ENCODE data around the gene AKAP7. TPM values are rescaled to one million over a fixed set of nuclear protein-coding genes. Genes with fewer than 3 reads are reported as not detected.

The AKAP7 gene
- total RNA-seq, 1 experiment from 2014 or later = 3.1 TPM

DNA sequence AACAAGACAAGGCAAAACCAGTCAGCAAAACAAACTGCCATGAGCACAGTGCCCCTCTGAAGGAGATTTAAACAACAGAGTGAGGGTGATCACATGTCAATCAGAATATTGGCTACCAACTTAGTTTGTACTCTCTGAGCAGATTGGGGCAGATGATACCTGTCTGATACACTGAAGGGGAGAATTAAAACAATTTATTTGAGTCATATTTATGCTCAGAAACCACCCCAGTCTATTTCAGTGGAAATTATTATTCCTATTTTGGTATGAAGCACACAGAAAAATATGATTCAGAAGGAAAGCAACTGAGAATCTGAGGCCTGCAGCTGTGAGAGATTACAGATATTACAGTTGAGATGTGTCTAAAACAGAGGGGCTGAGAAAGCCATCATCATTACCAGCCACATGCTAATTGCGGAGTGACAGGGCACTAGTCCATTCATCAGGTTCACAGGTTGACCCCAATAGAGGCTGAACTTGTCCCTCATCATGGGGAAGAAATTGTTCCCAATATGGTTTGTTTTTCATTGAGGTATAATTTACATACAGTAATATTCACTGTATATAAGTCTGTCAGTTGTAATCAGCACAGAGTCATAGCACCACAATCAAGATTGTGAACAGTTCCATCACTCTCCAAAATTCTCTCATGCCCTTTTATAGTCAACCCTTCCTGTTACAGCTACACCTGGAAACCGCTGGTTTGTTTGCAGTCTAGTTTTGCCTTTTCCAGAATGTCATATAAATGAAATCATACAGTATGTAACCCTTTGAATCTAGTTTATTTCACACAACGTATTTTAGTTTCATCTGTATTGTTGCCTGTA, 134.5 kb downstream of the AKAP7 start:
- Histone ChIP-seq H3K27me3 (ENCODE audit: insufficient read depth, low read length) (no peaks in the 10 kb centered on the region), H3K9me2 (ENCODE audit: insufficient read depth) (no peaks in the 10 kb centered on the region), H3K4me3 (replicated peaks in 1 of 2; ENCODE audit: low read depth in 1 of 2, low read length in 2 of 2) (no peak overlapping the region), H3K4me1 (ENCODE audit: control insufficient read depth in 1 of 2, insufficient read depth in 2 of 2, low read length in 2 of 2) (no peaks in the 10 kb centered on the region), H3K4me2 (ENCODE audit: low read length) (no peak overlapping the region), H2AFZ (ENCODE audit: low read depth, low read length, poor library complexity, severe bottlenecking) (no peak overlapping the region), H3K79me2 (ENCODE audit: insufficient read depth, low read length) (no peaks in the 10 kb centered on the region), H3K9ac (ENCODE audit: low read length) (no peak overlapping the region), H3K9me3 (ENCODE audit: control insufficient read depth in 1 of 2, insufficient read depth in 1 of 2, low read depth in 1 of 2, low read length in 2 of 2) (no peaks in the 10 kb centered on the region), H4K20me1 (ENCODE audit: insufficient read depth) (no peaks in the 10 kb centered on the region), H3K27ac (ENCODE audit: low read depth, low read length) (no peak overlapping the region), H3K36me3 (ENCODE audit: control insufficient read depth in 1 of 2, insufficient read depth in 2 of 2, low read length in 2 of 2) (no peaks in the 10 kb centered on the region)
- POLR2A ChIA-PET = no interaction called here
- RAD21 ChIA-PET (ENCODE audit: low non-redundant PET in 1 of 2, low total read pairs in 2 of 2, uncharacterized antibody in 2 of 2, unreplicated experiment in 2 of 2) = no interaction called here
- TF ChIP-seq JUND (IDR thresholded peaks at IDR 0.05) = no peak
- no peak for TF ChIP-seq POLR2A (IDR thresholded peaks at IDR 0.05; ENCODE audit: borderline replicate concordance, extremely low read depth, insufficient read depth, insufficient read length)
- TF ChIP-seq FOSL1 (IDR thresholded peaks at IDR 0.05; ENCODE audit: low read depth) = no peak
- no peak for DNase-seq (ENCODE audit: low read depth, low spot score)
- BruUV-seq (replicated peaks) = no TSS peak
- no peak for ATAC-seq
- CTCF ChIA-PET = no interaction called here
- intact Hi-C loops (cut with micrococcal nuclease) = no loop called here

DNA sequence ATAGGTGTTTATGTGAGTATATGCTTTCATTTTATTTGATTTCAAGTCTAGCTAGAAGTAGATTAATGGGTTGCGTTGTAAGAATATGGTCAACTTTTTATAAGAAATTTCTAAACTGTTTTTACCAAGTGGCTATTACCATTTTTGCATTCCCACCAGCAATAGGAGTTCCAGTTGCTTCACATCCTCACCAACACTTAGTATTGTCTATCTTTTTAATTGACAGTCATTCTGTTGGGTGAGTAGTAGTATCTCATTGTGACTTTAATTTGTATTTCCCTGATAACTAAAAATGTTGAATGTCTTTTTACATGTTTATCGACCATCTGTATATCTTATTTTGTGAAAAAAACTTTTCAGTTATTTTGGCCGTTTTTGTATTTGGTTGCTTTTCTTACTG, 135.3 kb downstream of the AKAP7 start:
- RAD21 ChIA-PET (ENCODE audit: low non-redundant PET in 1 of 2, low total read pairs in 2 of 2, uncharacterized antibody in 2 of 2, unreplicated experiment in 2 of 2) = no interaction called here
- CTCF ChIA-PET = no interaction called here
- POLR2A ChIA-PET = no interaction called here
- TF ChIP-seq TCF7L2 (IDR thresholded peaks at IDR 0.05; ENCODE audit: borderline replicate concordance, extremely low read depth, insufficient read depth, insufficient read length) (no peak), SP1 (IDR thresholded peaks at IDR 0.05; ENCODE audit: low read depth) (no peak), SRF (IDR thresholded peaks at IDR 0.05; ENCODE audit: low read depth) (no peak), YY1 (IDR thresholded peaks at IDR 0.05; ENCODE audit: extremely low read depth, insufficient replicate concordance, low read depth, low read length) (no peak), POLR2A (IDR thresholded peaks at IDR 0.05; ENCODE audit: borderline replicate concordance, extremely low read depth, insufficient read depth, insufficient read length) (no peak), CEBPB (IDR thresholded peaks at IDR 0.05; ENCODE audit: low read depth) (no peak)
- TF ChIP-seq, protein P1, sequence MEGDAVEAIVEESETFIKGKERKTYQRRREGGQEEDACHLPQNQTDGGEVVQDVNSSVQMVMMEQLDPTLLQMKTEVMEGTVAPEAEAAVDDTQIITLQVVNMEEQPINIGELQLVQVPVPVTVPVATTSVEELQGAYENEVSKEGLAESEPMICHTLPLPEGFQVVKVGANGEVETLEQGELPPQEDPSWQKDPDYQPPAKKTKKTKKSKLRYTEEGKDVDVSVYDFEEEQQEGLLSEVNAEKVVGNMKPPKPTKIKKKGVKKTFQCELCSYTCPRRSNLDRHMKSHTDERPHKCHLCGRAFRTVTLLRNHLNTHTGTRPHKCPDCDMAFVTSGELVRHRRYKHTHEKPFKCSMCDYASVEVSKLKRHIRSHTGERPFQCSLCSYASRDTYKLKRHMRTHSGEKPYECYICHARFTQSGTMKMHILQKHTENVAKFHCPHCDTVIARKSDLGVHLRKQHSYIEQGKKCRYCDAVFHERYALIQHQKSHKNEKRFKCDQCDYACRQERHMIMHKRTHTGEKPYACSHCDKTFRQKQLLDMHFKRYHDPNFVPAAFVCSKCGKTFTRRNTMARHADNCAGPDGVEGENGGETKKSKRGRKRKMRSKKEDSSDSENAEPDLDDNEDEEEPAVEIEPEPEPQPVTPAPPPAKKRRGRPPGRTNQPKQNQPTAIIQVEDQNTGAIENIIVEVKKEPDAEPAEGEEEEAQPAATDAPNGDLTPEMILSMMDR (IDR thresholded peaks at IDR 0.05 in 2 of 3, conservative IDR thresholded peaks at IDR 0.05 in 1 of 3; ENCODE audit: borderline replicate concordance in 1 of 3, insufficient read depth in 1 of 3, low read depth in 2 of 3, low read length in 2 of 3) = no peak
- TF ChIP-seq, protein P2, sequence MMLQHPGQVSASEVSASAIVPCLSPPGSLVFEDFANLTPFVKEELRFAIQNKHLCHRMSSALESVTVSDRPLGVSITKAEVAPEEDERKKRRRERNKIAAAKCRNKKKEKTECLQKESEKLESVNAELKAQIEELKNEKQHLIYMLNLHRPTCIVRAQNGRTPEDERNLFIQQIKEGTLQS (IDR thresholded peaks at IDR 0.05) = no peak
- TF ChIP-seq, protein P3, sequence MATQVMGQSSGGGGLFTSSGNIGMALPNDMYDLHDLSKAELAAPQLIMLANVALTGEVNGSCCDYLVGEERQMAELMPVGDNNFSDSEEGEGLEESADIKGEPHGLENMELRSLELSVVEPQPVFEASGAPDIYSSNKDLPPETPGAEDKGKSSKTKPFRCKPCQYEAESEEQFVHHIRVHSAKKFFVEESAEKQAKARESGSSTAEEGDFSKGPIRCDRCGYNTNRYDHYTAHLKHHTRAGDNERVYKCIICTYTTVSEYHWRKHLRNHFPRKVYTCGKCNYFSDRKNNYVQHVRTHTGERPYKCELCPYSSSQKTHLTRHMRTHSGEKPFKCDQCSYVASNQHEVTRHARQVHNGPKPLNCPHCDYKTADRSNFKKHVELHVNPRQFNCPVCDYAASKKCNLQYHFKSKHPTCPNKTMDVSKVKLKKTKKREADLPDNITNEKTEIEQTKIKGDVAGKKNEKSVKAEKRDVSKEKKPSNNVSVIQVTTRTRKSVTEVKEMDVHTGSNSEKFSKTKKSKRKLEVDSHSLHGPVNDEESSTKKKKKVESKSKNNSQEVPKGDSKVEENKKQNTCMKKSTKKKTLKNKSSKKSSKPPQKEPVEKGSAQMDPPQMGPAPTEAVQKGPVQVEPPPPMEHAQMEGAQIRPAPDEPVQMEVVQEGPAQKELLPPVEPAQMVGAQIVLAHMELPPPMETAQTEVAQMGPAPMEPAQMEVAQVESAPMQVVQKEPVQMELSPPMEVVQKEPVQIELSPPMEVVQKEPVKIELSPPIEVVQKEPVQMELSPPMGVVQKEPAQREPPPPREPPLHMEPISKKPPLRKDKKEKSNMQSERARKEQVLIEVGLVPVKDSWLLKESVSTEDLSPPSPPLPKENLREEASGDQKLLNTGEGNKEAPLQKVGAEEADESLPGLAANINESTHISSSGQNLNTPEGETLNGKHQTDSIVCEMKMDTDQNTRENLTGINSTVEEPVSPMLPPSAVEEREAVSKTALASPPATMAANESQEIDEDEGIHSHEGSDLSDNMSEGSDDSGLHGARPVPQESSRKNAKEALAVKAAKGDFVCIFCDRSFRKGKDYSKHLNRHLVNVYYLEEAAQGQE (IDR thresholded peaks at IDR 0.05; ENCODE audit: low read depth) = no peak

More for the DNA sequence above, 135.3 kb downstream of the AKAP7 start:
- Histone ChIP-seq H3K4me2 (ENCODE audit: low read length) (no peak overlapping the region), H3K9ac (ENCODE audit: low read length) (no peak overlapping the region), H3K27ac (ENCODE audit: low read depth, low read length) (no peak overlapping the region), H3K27me3 (ENCODE audit: insufficient read depth, low read length) (no peaks in the 10 kb centered on the region), H3K79me2 (ENCODE audit: insufficient read depth, low read length) (no peaks in the 10 kb centered on the region), H3K9me2 (ENCODE audit: insufficient read depth) (no peaks in the 10 kb centered on the region), H3K36me3 (ENCODE audit: control insufficient read depth in 1 of 2, insufficient read depth in 2 of 2, low read length in 2 of 2) (no peaks in the 10 kb centered on the region), H4K20me1 (ENCODE audit: insufficient read depth) (no peaks in the 10 kb centered on the region), H3K9me3 (ENCODE audit: control insufficient read depth in 1 of 2, insufficient read depth in 1 of 2, low read depth in 1 of 2, low read length in 2 of 2) (no peaks in the 10 kb centered on the region), H2AFZ (ENCODE audit: low read depth, low read length, poor library complexity, severe bottlenecking) (no peak overlapping the region), H3K4me1 (ENCODE audit: control insufficient read depth in 1 of 2, insufficient read depth in 2 of 2, low read length in 2 of 2) (no peaks in the 10 kb centered on the region), H3K4me3 (replicated peaks in 1 of 2; ENCODE audit: low read depth in 1 of 2, low read length in 2 of 2) (no peak overlapping the region)
- intact Hi-C loops (cut with micrococcal nuclease) = no loop called here
- no peak for ATAC-seq
- BruUV-seq (replicated peaks) = no TSS peak
- no peak for DNase-seq (ENCODE audit: low read depth, low spot score)
